AG09309 (cell line): ENCODE data around the gene MROH2B.
"Not testable (repeated sequence)": the region's sequence is repeated elsewhere in the genome, so short reads cannot be mapped to it uniquely, and the experiment has no call there.

Experiments
- DNase-seq: peaks from one replicate; pipeline ENCODE4 v3.0.0-alpha.2; 2010; ENCODE audit warnings: low read depth
- H3K4me3 ChIP-seq: 2 replicates; pipeline ENCODE4 v1.5.1; 2011; ENCODE audit warnings: mild to moderate bottlenecking, low read depth, low read length, moderate library complexity; ENCODE audit not compliant: control insufficient read depth
- TF ChIP-seq, protein P1 (sequence below): IDR thresholded peaks from 2 replicates; pipeline ENCODE4 v1.5.1; 2011; ENCODE audit warnings: mild to moderate bottlenecking, low read depth, low read length, inconsistent platforms; ENCODE audit not compliant: insufficient read depth, control insufficient read depth; ENCODE audit errors: missing control alignments

Gene MROH2B

DNA sequence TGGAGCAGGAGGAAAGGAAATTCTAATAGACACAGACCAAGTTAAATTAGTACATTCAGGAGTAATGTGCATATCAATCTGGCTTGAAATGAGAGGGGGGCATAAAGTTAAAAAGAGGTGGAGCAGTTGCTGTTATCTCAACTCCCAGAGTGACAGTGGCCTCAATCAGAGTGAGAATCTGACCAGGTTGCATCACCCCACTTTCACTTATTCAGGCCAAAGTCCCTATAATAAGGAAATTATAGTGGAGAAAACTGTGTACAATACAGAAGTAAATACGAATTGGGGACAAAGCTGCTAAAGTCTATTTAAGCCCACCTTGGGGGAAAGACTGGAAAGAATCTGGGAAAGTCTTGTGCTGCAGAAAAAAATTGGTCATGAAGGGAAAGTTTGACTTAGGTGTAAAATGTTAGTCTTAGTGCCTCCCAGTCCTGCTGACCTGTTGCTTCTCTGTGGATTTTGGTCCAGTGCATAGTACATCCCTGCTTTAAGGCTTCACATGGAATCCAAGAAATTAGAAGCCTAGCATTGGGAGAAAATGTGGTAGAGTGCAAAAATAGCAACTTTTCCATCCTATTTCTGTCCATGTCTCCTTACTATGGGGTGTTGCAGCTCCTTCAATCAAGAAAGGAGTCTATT, 27.9 kb downstream of the MROH2B start:
- H3K4me3 ChIP-seq = no peak overlapping the region
- no peak for DNase-seq
- TF ChIP-seq, protein P1, sequence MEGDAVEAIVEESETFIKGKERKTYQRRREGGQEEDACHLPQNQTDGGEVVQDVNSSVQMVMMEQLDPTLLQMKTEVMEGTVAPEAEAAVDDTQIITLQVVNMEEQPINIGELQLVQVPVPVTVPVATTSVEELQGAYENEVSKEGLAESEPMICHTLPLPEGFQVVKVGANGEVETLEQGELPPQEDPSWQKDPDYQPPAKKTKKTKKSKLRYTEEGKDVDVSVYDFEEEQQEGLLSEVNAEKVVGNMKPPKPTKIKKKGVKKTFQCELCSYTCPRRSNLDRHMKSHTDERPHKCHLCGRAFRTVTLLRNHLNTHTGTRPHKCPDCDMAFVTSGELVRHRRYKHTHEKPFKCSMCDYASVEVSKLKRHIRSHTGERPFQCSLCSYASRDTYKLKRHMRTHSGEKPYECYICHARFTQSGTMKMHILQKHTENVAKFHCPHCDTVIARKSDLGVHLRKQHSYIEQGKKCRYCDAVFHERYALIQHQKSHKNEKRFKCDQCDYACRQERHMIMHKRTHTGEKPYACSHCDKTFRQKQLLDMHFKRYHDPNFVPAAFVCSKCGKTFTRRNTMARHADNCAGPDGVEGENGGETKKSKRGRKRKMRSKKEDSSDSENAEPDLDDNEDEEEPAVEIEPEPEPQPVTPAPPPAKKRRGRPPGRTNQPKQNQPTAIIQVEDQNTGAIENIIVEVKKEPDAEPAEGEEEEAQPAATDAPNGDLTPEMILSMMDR = no peak

DNA sequence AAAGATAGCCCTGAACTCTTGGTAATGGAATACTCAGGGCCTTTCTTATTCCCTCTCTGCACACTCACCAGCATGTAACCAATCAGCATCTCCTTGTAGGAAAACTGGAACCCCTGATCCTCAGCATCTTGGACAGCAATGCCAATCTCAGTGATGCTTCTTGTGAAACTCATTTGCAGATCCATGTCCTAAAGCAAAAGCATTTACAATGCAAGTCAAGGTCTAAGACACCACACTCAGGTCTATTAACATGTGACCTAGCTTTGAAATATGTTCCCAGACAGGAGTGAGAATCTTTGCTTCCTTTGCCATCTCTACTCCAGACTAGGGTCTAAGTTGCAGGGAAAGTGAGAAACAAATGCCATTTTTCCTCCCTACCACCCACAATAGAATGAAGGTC, 38.2 kb downstream of the MROH2B start:
- TF ChIP-seq, protein P1 = no peak
- DNase-seq = no peak
- H3K4me3 ChIP-seq = no peak overlapping the region

DNA sequence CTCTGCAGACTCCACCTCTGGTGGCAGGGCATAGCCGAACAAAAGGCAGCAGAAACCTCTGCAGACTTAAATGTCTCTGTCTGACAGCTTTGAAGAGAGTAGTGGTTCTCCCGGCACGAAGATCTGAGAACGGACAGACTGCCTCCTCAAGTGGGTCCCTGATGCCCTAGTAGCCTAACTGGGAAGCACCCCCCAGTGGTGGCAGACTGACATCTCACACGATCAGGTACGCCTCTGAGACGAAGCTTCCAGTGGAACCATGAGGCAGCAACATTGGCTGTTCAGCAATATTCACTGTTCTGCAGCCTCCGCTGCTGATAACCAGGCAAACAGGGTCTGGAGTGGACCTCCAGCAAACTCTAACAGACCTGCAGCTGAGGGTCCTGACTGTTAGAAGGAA, 48.5 kb downstream of the MROH2B start:
- not testable (repeated sequence) for H3K4me3 ChIP-seq, DNase-seq

DNA sequence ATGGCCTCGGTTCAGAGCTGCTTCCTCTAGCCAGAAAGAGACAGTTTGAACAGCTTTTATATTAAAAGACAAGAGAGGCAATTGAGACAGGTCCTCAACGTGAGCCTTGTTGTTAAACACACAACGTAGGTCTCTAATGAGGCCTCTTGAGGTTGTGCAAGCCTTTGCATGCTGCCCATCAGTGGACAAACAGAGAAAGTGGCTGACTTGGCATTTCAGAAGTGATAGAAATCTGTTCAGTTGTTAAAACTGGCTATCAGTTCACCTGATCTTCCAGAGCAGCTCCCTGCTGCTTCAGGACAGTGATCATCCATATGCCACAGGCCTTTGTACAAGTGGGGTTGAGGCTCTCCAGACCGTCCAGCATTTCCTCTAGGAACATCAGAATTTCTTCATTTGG, 58.8 kb downstream of the MROH2B start:
- DNase-seq = no peak
- no peak overlapping the region for H3K4me3 ChIP-seq
- TF ChIP-seq, protein P1 = no peak

DNA sequence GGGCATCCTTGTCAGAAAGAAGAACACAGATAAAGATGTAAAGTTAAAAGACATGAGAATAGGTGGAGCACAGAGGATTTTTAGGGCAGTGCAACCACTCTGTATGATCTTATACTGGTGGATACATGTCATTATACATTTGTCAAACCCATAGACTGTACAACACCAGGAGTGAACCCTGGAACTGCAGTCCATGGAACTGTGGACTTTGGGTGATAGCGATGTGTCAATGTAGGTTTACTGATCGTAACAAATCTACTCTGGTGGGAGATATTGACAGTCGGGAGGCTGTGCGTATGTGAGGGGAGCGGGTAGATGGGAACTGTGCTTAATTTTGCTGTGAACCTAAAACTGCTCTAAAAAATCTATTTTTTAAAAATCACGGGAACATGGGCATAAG, 60.6 kb downstream of the MROH2B start:
- DNase-seq = no peak
- TF ChIP-seq, protein P1 = no peak
- H3K4me3 ChIP-seq = no peak overlapping the region

DNA sequence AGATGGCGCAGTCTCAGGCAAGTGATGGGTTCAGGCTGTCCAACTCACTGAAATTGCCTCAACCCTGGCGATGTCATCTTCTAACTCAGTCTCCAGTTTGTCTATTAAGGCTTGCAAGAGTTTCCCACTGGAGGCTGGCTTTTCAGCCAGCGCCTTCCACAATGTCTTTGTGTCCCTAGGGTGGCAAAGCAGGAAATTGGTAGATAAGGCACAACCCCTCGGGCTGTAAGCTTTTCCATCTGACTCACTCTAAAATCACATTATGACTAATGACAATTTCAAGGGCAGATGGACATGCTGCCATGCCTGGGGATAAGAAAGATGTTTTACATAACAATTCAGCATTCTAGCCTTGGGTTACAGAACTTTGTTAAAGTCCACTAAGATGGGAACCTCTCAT, 61.9 kb downstream of the MROH2B start:
- DNase-seq = no peak
- TF ChIP-seq, protein P1 = no peak
- no peak overlapping the region for H3K4me3 ChIP-seq

DNA sequence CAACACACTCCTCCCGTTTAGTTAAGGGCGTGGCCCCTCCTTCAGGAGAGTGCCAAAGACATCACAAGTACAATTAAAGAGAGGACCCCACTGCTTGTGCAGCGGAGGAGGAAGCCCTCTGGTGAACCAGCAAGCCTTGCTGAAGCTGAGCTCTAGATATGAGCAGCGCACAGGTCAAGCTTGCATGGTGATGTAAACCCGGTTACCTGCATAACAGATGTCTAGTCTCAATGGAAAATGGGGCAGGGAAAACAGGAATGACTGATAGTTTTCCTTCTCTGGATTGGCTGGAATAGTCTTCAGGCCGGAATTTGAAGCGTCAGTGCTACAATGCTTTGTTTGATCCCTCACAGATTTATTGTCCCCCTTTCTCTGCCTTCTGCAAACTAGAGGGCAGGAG, 66.2 kb downstream of the MROH2B start:
- TF ChIP-seq, protein P1 = no peak

More for the DNA sequence above, 66.2 kb downstream of the MROH2B start:
- DNase-seq = no peak
- no peak overlapping the region for H3K4me3 ChIP-seq
